Hepatocyte (in vitro differentiated cells): Measurements from ENCODE around the gene DOK5.

ENCODE experiments used
- EZH2 ChIP-seq: fragments of 200-600 bp; sonication (generic); IDR thresholded peaks from 2 replicates; pipeline ENCODE4 v1.6.1; 2016; ENCODE audit warnings: antibody characterized with exemption, mild to moderate bottlenecking, borderline replicate concordance
- EZH2phosphoT487 ChIP-seq: fragments of 200-600 bp; sonication (generic); IDR thresholded peaks from one replicate; pipeline ENCODE4 v1.6.1; 2018; ENCODE audit warnings: antibody characterized with exemption, mild to moderate bottlenecking, low read depth, moderate library complexity; ENCODE audit not compliant: unreplicated experiment, severe bottlenecking
- TF ChIP-seq, protein P1 (sequence below): fragments of 200-600 bp; sonication (generic); IDR thresholded peaks from 2 replicates; pipeline ENCODE4 v1.5.1; 2016; ENCODE audit warnings: antibody characterized with exemption, mild to moderate bottlenecking; ENCODE audit not compliant: poor library complexity

DNA sequence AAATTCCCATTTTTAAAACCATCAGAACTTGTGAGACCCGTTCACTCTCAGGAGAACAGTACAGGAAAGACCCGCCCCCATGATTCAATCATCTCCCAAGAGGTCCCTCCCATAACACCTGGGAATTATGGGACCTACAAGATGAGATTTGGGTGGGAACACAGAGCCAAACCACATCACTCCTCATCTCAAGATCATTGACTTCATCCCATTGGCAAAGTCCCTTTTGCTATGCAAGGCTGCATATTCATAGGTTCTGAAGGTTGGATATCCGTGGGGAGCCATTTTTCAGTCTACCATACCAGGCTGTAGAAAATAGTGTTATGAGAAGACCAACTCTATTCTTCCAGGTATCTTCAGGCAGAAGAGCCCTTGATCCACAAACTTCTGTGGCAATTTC is 219.1 kb downstream of the DOK5 start:
- TF ChIP-seq EZH2 (no peak), EZH2phosphoT487 (no peak)
- TF ChIP-seq, protein P1, sequence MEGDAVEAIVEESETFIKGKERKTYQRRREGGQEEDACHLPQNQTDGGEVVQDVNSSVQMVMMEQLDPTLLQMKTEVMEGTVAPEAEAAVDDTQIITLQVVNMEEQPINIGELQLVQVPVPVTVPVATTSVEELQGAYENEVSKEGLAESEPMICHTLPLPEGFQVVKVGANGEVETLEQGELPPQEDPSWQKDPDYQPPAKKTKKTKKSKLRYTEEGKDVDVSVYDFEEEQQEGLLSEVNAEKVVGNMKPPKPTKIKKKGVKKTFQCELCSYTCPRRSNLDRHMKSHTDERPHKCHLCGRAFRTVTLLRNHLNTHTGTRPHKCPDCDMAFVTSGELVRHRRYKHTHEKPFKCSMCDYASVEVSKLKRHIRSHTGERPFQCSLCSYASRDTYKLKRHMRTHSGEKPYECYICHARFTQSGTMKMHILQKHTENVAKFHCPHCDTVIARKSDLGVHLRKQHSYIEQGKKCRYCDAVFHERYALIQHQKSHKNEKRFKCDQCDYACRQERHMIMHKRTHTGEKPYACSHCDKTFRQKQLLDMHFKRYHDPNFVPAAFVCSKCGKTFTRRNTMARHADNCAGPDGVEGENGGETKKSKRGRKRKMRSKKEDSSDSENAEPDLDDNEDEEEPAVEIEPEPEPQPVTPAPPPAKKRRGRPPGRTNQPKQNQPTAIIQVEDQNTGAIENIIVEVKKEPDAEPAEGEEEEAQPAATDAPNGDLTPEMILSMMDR = no peak
